Putamen (tissue), 1 donor: ENCODE data around the gene KRT81.
"Not testable (repeated sequence)": the region's sequence is repeated elsewhere in the genome, so short reads cannot be mapped to it uniquely, and the experiment has no call there.

Experiments
- DNase-seq: peaks from one replicate; pipeline ENCODE4 v3.0.0-alpha.2; 2016; ENCODE audit warnings: low spot score

KRT81 gene

GRCh38 chr12:52296572-52297215 is 5.4 kb upstream of the KRT81 start:
- DNase-seq, result no peak

- no peak for DNase-seq
These were observed 4.3 kb upstream of the KRT81 start for GRCh38 chr12:52295663-52296062.

- DNase-seq, result no peak
These were observed 3.5 kb upstream of the KRT81 start for GRCh38 chr12:52294803-52295202.

DNA sequence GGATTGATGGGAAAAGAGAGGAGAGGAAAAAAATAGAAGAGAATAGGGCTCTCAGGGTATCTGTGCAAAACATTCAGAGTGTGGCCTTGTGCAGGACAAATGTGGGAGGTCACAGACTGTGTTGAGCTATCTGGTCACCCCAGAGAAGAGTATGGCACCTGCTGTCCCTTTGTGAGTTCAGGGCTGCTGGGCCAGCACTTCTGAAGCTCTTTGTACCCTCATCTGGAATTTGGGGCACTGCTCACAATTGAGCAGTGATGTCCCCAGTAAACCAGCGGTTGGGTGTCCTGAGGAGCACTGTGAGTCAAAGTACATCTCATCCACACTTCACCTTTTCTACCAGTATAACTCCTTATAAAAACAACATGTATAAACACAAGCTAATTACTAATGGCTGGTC is 2.6 kb upstream of the KRT81 start:
- no peak for DNase-seq

DNA sequence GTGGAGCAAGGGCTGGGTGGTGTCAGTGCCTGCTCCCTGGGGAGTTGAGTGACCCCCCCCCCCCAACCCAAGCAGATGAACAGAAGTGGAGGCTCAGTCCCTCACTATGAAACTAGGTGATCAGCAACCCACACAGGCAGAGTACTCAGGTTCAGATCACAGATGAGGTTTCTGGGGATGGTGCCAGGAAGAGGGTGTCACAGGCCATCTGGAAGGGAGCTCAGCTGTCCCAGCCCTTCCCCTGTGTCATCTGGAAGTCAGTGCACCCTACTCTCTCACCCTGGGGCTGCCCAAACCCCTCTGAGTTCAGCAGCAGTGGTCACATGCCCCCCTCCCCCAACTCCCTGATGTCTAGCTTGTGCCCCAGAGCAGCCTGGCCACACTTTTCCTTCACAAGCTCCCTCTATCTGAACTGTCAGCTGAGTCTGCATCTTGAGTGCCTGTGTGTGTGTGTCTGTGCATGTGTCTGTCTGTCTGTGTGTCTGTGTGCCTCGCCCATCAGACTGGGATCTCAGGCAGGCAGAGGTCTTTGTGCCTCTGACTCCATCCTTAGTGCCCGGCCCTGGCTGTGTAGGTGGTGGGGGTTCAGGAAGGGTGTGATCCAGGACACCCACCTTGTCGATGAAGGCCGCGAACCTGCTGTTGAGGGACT is 725 bp downstream of the KRT81 start:
- not testable (repeated sequence) for DNase-seq

GRCh38 chr12:52287816-52288805 is 3.2 kb downstream of the KRT81 start:
- DNase-seq, result not testable (repeated sequence)

DNA sequence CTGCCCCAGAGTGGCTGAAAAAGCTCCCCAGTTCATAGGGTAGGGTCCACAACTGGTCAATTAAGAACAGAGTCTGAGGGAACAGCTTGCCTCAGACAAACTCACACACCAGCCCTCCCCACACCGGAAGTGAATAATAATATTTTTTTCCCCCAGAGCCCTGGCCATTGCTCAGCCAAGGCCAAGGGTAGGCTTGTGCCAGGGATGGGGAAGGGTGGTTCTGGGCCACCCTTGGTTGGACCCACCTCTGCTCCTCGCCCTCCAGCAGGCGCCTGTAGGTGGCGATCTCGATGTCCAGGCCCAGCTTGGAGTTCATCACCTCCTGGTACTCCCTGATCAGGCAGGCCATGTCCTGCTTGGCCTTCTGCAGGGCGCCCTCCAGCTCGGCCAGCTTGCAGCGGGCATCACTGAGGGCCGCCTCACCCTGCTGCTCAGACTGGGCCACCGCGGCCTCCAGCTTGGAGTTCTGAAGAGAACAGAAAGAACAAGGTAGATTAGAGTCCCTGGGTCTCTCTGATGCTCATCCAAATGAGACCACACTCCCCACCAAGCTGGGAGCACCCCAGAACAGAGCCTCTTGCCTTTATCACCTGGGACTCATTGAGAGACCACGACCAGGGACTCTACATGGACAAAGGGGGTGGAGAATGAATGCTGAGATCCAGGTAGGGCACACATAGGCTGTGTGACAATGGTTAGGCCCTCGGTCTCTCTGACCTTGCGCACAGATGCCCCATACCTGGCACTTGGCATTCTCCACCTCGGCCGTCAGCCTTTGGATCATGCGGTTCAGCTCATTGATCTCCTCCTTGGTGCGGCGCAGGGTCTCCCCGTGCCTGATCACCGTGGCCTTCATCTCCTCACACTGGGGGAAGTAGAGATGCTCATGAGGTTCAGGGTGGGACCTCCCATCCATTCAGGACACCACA is 4.2 kb downstream of the KRT81 start:
- not testable (repeated sequence) for DNase-seq

DNA sequence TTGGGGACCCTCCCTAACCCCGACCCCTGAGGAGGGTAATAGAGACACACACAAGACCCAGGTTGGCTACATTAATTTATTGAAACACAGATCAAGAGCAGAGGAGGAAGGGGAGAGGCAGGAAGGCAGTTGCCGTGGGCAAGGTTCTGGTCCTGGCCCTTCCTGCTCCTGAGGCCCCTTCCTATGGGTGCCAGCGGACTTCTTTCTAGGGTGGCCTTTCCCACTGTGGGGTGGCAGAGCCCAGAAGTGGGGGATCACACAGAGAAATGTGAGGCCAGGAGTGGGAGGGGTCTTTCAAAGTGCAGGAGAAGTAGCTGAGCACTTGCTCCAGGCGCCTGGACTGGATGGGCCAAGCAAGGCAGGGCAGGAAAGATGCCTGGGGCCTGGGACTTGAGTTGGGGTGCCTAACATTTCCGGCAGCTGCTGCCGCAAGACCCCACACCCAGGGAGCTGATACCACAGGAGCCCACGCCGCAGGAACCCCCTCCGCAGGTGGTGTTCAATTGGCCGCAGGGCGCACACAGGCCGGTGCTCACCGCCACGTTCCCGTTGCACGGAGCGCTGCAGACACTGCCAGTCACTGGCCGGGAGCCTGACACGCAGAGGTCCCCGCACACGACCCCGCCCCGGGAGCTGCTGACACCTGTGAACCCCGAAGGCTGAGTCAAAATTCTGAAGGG is 5.3 kb downstream of the KRT81 start:
- DNase-seq, result no peak

DNA sequence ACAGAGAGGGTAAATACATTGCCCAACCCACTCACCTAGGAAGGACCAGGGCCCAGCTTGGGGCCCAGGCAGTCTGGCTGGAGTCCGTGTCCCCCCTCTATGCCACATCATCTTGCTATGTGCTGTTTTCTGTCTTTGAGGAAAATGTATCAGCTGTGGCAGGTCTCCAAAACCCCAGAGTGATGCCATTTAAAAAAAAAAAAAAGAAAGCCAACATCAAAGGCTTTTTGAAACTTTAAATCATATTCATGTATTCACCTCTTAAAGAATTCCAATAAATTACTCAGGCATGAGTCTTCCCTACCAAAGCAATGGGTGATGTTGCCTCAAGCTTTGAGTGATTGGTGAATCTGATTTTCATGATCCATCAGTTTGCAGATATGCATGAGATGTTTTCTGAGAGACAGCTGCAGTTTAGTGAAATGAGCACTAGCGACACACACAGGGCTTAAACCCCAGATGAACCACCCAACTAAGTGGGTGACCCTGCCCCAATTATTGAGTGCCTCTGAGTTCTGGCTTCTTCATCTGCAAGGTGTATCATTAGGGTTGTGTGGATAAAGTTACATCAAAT is 6.1 kb downstream of the KRT81 start:
- no peak for DNase-seq

GRCh38 chr12:52284562-52285171 is 6.7 kb downstream of the KRT81 start:
- no peak for DNase-seq

DNA sequence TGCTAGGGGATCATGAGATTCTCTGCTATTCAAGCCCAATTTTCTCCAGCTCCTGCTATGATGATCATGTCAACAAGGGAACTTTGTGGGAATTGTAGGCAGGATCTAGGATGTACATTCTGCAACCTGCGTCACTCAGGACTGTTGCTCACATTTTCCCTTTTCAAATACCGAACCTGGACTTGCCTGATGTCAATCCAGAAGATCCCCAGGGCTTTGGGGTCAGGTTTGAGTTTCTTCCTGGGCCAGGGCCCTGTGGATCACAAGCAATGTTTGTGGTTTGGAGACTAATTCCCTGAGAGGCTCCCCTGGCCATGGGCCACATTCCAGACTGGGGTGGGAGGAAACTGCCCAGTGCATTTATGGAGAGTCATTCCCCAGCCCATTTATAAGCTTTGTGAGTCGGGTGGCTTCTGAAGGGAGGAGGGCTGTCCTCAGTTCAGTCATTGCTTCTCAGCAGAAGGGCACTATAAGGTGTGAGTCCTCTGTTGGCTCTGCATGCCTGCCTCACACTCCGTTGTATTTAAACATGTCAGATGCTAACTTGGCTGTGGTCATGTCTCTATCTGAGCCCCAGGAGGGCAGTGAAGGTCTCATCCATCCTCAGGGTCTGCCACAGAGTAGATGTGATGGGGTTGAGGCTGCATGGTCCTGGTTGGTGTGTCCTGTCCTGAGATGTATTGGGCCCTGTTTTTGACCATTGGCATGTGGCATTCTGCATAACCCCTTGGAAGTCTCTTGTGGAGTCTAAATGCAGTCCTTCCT is 10.4 kb downstream of the KRT81 start:
- DNase-seq, result no peak

- no peak for DNase-seq
These were observed 11.0 kb downstream of the KRT81 start for GRCh38 chr12:52280319-52280795.

DNA sequence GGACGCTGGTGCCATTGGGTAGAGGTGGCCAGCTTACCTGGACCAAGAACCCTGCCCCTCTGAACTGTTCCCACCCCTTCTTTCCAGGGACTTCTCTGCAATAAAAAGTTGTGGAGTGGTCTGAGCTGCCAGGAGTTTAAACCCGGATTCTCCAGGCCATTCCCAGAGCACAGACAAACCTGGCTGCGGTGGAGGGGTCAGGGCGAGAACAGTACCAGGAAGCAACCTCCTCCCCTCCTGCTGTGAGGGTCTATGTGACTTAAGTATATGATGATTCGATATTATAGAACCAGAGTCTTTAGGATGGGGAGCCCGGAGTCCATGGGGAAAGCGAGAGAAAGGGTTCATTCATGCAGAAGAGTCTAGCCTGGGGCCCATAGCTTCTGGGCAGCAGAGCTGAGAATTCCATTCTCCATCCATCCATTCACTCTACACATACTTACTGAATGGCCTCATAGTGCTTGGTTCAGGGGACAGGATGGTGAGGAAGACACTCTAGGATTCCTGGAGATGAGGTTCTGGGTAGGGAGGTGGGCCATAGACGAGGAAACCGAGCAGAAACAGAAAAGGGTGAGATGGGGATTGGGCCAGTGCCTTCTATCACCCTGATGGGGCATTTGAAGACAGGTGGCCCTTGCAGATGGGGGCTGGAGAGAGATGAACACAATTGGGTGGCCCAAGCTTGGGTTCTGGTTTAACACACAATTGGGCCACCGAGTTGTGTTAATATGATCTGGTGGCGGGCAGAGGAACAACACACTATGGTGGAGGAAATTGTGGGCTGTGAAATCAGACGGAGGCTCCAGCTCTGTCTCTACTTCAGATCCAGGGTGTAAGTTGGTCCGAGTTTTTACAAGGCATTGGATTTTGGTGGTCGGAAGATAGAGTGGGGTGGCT is 11.7 kb downstream of the KRT81 start:
- DNase-seq, result no peak

DNA sequence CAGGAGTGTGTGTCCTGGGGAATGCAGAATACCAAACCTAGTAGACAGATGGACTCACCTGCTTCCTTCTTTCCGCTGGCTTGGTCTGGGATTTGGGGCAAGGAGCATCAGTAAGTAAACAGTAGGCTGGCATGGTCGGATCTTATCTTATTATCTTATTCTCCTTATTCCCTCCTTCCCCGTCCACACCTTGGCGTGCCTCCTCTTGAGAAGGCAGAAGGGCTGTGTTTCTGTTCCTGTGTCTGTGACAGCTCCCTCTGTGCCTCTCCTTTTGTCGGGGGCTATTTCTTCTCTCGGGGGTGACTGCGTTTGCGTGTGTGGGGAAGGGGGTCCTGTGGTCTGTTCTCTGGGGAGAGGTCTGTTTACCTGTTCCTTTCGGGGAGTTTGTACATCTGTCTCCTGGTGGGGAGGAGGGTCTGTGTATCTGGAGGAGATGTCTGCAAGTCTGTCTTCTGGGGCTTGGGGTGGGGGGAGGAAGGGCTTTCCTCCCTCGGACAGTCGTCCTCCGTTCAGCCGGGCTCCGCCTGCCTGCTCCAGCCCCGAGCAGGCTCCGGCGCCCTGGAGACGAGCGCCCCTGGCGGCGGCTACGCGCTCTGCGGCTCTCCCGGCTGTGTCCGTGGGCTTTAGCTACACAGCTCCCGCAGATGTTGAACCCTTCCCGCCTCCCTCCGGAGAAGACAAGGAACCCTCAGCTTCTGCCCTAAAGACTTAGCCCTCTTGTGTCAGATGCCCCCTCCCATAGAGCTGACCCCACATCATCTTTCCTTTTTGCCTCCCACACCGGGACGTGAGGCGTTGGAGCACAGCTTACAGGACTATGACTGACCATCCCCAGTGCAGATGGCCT is 12.5 kb downstream of the KRT81 start:
- DNase-seq, result peak; percentile 45

DNA sequence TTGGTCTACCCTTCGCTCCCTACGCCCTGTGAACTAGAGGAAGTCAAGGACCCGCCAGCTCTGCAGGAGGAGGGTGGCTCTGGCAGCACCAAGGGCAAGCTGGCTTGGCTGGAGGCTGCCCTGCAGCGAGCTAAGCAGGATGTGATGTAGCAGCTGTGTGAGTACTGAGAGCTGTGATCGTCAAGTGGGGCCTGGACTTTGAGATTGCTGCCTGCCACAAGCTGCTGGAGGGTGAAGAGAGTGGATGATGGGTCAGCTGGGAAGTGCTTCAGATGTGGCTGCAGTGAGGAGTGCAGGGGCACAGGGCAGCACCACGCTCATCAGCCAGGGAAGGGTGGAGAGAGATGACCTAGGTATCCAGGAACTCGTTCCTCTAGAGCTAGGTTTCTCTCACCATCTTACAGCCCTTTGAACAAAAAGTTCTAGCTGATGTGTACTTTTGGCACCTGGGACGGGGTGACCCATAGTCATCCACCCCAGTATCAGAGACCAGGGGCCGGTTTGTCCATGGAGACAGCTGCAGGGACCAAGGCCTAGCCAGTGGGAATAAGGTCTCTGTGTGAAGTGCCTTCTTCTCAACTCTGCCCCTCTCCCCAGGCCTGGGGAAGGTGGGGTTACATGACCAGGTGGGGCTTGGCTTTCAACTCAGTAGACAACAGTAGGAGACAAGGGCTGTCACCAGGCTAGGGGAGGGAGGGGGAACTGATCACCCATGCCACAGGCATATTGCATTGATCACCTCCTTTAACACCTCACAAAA is 13.7 kb downstream of the KRT81 start:
- DNase-seq, result no peak

DNA sequence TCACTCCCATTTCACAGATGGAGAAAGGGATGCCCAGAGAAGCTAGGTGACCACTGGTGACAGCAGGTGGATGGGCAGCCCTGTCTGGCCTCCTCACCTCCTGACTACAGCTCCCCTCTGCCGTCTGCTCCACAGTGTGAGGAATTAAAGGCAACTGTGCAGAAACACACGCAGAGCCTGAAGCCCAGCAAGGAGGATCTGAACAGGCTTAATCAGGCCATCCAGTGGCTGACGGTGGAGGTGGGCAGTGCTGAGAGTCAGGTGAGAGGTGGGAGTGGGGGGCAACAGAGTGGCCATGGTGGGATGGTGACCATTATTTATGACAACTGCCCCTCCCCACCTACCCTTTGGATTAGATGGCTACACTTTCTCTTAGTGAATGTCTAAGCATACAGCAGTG is 15.6 kb downstream of the KRT81 start:
- DNase-seq, result no peak
